ENCODE data around the gene GPR75. TPM values are rescaled to one million over a fixed set of nuclear protein-coding genes. Genes with fewer than 3 reads are reported as not detected.

The GPR75 gene
- 0.92 and 1.8 TPM in 2 replicates for total RNA-seq

GRCh38 chr2:53859206-53860181 lies at the start of gene GPR75:
GPR75 (minus strand) TSS chr2:53859967; CDS start chr2:53854756, 5,211 bp downstream.
- DNase-seq (ENCODE audit: low read depth, low spot score), result no peak

GRCh38 chr2:53907582-53907981 lies 47.8 kb upstream of the GPR75 start:
- DNase-seq (ENCODE audit: low read depth, low spot score), result no peak

- no peak for DNase-seq (ENCODE audit: low read depth, low spot score)
These were observed 45.6 kb upstream of the GPR75 start for GRCh38 chr2:53905396-53905795.

- DNase-seq (ENCODE audit: low read depth, low spot score), result no peak
These were observed 43.2 kb upstream of the GPR75 start for GRCh38 chr2:53903011-53903410.

GRCh38 chr2:53901192-53901591 lies 41.4 kb upstream of the GPR75 start:
- no peak for DNase-seq (ENCODE audit: low read depth, low spot score)

- DNase-seq (ENCODE audit: low read depth, low spot score), result no peak
These were observed 37.1 kb upstream of the GPR75 start for GRCh38 chr2:53896864-53897263.

- no peak for DNase-seq (ENCODE audit: low read depth, low spot score)
These were observed 26.9 kb upstream of the GPR75 start for GRCh38 chr2:53886406-53887280.

GRCh38 chr2:53884883-53885282 lies 25.1 kb upstream of the GPR75 start:
- no peak for DNase-seq (ENCODE audit: low read depth, low spot score)

GRCh38 chr2:53881986-53882385 lies 22.2 kb upstream of the GPR75 start:
- DNase-seq (ENCODE audit: low read depth, low spot score), result no peak

GRCh38 chr2:53881360-53881759 lies 21.6 kb upstream of the GPR75 start:
- no peak for DNase-seq (ENCODE audit: low read depth, low spot score)

- no peak for DNase-seq (ENCODE audit: low read depth, low spot score)
These were observed 21.0 kb upstream of the GPR75 start for GRCh38 chr2:53880756-53881155.

GRCh38 chr2:53877556-53877955 lies 17.8 kb upstream of the GPR75 start:
- no peak for DNase-seq (ENCODE audit: low read depth, low spot score)

GRCh38 chr2:53877112-53877511 lies 17.3 kb upstream of the GPR75 start:
- no peak for DNase-seq (ENCODE audit: low read depth, low spot score)

GRCh38 chr2:53874401-53874950 lies 14.7 kb upstream of the GPR75 start:
- no peak for DNase-seq (ENCODE audit: low read depth, low spot score)

- no peak for DNase-seq (ENCODE audit: low read depth, low spot score)
These were observed 8.0 kb upstream of the GPR75 start for GRCh38 chr2:53867773-53868172.

- no peak for DNase-seq (ENCODE audit: low read depth, low spot score)
These were observed 7.4 kb upstream of the GPR75 start for GRCh38 chr2:53867169-53867568.

GRCh38 chr2:53865962-53866361 lies 6.2 kb upstream of the GPR75 start:
- no peak for DNase-seq (ENCODE audit: low read depth, low spot score)

- DNase-seq (ENCODE audit: low read depth, low spot score), result no peak
These were observed 5.5 kb upstream of the GPR75 start for GRCh38 chr2:53865264-53865663.

GRCh38 chr2:53863538-53864227 lies 3.9 kb upstream of the GPR75 start:
- no peak for DNase-seq (ENCODE audit: low read depth, low spot score)

GRCh38 chr2:53861824-53862223 lies 2.1 kb upstream of the GPR75 start:
- no peak for DNase-seq (ENCODE audit: low read depth, low spot score)

- no peak for DNase-seq (ENCODE audit: low read depth, low spot score)
These were observed 3.5 kb downstream of the GPR75 start for GRCh38 chr2:53856272-53856671.

Measured in pulmonary artery endothelial cell (primary cell).